NK-92 (cell line): ENCODE results near the gene PIP4K2C.
"Not testable (repeated sequence)": the region's sequence is repeated elsewhere in the genome, so short reads cannot be mapped to it uniquely, and the experiment has no call there.

ENCODE experiments used
- DNase-seq: peaks from one replicate; lab custom pipeline; 2025; ENCODE audit not compliant: unreplicated experiment; lab: John Stamatoyannopoulos, UW

PIP4K2C gene

DNA sequence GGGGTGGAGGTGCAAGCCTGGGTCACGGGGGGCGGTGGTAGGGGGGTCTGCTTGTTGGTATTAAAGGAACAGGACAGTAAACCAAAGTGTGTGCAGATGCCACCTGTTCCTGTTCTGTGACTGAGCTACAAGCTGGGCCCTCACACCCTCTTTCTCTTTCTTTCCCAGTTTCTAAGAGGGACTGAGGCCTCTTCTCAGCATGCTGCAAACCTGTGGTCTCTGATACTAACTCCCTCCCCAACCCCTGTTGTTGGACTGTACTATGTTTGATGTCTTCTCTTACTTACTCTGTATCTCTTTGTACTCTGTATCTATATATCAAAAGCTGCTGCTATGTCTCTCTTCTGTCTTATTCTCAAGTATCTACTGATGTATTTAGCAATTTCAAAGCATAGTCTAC lies 6.9 kb upstream of the PIP4K2C start:
- no peak for DNase-seq

DNA sequence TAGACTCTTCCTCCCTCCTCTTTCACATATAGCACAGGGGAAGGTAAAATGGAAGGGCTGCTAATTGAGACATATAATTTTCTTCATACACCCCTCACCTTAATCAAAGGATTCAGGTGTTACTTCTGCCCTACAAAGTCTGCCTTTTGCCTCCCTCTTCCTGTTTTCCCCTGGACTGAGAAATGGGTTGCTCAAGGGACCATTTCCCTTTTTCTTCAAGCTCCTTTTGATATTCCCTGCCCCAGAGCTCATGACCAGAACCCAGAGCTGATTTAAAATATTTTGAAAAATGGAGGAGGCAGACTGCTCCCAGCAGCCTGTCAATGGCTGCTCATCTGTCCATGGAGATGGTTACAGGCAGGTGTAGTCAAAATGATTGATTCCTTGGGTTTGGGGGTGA lies 6.3 kb upstream of the PIP4K2C start:
- no peak for DNase-seq

DNA sequence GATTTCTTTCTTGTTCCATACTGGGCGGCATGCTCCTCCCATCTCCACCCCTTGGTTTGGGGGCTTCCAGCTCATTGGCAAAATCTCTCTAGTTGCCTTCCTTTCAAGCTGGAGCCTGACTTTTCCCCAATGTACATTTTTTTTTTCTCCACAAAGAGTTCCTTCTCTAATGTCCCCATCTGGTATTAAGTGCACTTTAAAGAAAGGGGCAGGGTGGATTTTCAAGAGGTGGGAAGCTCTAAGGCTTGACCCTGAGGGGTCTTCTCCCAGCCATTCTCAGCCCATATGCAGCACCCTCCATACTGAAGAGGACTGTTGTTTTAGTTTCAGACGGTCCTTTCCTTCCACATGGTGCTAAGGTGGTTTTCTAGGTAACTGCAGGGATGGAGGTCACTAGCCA lies 5.8 kb upstream of the PIP4K2C start:
- DNase-seq = no peak

DNA sequence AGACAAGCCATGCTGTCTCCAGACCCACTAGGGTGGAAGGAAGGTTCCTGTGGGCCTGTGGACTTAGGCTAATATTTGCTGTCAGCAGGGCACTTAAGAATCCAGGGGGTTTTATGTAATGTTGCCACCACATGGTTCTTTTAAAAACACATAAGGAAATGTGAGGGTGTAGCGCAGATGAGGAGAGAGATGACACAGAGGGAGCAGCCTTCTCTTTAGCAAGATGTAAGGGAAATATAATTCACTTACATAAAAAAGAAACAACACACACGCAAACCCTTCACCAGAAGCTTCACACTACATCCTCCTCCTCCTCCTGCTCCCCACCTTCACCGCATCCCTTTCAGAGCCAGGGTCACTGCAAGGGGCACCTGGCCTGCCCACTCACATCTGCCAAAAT lies 4.9 kb upstream of the PIP4K2C start:
- DNase-seq = no peak

DNA sequence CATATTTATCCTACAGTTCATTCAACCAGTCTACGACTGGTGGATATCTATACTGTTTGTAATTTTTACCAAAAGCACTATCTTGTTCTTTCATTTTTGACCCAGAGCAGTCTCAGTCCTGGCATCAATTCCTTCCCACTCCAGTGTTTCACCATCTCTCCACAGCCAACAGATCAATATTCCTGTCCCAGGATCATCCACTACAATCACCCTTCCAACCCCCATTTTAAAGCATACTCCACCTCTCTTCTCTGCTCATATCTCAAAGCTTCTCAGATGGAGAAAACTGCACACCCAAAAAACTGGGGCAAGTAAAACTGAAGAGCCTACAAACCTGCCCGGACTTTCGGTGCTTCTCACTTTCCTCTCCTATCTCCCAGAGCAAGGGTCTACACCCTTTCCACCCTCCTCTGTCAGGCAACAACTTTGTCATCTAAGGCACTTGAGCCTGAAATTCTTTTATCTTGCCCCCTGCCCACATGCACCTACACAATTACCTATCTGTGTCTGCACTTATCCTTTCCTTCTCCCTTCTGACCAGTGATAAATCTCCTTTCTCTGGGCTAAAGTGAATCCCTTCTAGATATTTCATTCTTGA lies 4.1 kb upstream of the PIP4K2C start:
- no peak for DNase-seq

DNA sequence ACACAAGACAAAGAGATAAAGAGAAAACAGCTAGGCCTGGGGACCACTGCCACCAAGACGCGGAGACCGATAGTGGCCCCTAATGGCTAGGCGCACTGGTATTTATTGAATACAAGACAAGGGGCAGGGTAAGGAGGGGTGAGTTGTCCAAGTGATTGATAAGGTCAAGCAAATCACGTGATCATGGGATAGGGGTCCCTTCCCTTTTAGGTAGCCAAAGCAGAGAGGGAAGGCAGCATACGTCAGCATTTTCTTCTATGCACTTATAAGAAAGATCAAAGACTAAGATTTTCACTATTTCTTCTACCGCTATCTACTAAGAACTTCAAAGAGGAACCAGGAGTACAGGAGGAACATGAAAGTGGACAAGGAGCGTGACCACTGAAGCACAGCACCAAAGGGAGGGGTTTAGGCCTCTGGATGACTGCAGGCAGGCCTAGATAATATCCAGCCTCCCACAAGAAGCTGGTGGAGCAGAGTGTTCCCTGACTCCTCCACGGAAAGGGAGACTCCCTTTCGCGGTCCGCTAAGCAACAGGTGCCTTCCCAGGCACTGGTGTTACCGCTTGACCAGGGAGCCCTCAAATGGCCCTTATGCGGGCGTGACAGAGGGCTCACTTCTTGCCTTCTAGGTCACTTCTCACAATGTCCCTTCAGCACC lies 1.9 kb upstream of the PIP4K2C start:
- DNase-seq = not testable (repeated sequence)

DNA sequence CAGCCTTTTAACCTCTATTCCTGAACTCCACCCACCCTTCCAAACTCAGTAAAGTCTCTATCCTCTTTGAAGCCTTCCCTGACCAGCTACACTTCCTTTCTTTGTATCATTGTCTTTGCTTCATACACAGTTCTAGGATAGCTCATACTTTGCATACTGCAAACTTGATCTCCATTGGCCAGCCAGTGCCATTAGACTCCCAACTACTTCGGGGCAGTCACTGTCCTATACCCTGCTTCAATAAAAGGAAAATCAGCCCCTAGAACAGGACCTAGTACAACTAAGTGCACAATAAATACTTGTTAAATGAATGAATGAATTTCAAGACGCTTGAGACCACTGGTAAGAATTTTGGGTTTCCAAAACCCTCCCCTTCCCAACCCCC lies 521 bp upstream of the PIP4K2C start:
- DNase-seq = no peak

DNA sequence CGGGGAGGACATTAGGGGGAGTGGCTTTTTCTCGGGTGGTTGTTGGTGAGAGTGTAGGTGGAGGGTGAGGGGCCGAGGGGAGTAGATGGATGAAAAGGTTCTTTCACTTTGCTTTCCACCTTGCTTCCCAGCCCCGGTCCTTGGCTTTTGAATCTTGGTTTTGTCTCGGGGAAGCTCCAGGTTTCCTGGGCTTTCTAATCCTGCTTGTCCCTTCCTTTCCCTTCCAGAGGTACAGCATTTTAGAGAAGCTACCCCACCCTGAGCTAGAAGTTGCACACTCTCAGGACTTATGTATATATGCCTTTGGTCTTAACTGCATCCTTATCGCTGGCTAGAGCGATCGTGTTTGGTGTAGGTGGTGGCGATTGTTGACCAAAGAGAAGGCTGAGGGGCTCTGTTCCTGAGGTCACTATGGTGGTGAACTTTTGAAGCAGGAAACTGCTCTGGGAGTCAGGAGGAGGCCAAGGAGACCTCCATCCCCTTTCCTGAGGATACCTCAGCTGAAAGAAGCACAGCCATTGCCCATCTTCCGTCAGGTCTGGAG lies 862 bp downstream of the PIP4K2C start:
- DNase-seq = no peak

DNA sequence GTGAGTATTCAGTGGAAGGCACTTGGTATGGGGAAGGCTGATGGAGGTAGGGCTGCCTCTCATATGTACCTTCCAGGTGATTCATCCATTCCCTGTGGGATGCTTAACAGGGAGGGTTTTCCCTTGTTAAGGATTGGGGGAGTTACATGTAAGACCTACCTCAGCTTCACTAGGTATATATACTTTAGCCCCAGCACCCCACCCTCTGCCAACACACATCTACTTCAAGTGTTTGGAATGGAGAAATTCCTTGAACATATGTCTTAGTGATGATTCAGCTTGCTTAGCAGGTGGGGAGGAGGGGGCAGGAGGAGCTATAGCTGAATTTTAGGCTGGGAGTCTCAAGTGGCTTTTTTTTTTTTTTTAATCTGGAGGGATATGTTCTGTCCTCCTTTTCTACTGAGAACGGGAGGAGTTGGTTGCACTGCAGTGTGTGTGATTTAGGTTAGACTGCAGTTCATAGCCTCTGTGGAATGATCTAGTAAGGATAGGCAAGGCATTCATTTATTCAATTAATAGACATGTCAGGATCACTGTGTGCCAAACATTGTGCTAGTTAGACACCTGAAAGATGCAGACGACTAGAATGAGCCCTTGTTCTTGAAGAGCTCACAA lies 1.7 kb downstream of the PIP4K2C start:
- DNase-seq = no peak

DNA sequence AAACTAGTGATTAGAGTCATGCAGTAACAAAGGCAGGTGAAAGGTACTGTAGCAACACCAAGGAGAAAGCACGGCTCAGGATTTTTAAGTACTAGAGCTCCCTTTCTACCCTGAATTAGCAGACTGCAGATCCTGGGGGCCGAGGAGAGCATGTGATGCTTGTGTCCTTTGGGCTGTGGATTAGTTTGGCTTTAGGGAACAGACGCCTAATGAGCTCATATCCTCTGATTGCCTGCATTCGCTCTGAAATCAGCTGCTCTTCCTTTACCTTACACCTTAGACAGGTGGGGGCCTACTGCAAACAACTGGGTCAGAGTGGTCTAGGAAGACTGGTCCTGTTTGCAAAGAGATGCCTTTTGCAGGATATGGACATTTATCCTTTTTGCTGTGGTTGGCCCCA lies 2.2 kb downstream of the PIP4K2C start:
- DNase-seq = no peak

DNA sequence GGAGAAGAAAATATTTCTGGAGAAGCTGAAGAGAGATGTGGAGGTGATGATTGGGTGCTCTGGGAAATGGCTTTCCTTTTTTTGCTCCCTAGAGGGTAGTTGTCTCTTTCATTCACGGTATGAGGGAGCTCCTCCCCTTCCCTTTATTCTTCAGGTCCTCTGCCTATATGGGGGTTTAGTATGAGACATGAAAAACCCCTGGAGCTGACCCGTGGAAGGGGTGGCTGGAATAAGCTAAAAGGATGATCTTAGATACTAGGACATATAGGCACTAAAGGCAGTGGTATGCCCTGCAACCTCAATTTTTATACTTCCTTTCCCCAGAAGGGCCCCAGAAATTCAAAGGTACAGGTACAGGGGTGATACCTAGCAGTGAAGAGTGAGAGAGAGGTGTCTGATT lies 9.4 kb downstream of the PIP4K2C start:
- no peak for DNase-seq

DNA sequence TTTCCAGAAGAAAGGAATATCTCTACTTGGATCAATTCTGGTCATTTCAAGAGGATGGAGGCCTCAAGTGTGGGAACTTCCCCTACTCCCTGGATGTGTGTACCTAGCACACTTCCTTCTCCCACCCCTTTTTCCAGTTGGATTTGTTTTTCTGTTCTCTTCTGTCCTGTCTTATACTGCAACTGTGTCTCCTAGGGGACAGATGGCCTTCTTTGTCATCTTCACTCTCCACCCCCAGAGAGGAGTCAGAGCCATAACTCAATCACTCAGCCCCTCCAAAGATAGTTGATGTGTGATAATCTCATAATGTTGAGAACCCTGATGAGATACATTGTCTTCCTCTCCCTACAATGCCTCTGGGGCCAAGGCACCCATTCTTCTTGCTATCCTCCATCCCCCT lies 11.6 kb downstream of the PIP4K2C start:
- DNase-seq = no peak

DNA sequence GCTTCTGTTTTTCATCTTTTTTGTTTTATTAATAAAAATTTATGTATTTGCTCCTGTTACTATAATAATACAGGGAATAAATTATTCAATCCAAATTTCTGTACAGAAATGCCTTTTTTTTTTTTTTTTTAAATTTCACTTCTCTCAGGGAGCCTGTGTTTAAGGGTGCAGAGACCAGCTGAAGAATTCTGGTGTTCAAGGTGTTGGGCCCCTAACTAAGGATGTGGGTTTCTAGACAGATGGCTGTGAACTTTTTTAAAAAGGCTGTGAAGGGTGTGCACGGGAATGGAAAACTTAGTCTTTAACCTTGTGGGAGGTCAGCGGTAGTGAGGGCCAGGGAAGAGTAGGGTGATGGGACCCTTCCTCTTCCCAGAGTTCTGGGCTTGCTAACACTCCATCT lies 12.3 kb downstream of the PIP4K2C start:
- DNase-seq = no peak

DNA sequence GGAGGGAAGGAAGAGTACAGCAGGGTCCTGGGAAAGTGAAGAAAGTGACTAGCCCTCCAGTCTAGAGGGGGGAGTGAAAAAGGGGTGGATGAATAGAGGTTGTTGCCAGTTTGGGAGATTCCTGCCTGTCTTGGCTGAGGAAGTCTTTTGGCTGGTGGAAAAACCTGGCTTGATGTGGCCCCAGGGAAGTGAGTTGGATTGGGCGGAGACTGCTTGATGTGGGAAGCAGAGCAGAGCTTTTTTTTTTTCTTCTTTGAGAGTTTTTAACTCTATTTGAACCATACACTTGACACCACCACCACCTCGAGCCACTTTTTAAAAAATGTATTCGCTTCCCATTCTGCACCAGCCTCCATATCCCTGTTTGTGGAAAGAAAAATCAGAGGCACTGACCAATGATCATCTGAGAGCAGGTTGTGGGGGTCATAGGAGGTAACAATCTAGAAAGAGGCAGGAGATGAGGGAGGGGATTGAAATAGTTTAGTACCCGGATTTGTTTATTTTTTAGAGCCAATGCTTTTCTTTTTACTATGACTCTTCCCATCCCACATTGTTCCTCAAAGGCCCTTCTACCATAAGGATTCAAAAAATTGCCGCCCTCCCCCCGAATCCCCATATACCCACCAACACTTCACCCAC lies 12.9 kb downstream of the PIP4K2C start:
- DNase-seq = no peak

DNA sequence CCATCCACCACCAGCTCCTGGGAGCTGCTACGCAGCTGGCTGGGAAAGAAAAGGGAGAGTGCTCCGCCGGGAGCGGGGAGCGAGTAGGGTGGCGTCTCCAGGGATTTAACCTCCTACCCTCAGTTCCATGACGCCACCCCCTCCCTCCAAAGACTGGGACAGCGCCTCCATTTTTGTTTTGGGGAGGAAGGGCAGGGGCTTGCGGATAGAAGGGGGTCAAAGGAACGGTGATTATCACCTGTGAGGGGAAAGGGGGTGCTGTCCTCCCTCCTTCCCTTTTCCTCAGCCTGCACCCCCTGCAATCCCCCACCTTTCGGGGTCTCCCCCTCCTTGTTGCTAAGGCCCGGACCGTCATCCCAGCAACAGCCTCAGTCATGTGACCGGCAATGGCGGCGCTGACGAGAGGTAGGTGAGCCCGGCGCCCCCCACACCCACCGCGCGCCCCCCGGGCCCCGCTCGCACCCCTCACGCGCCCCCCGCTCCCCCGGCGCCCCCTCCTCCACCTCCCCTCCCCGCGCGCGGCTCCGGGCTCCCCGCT lies 13.5 kb downstream of the PIP4K2C start, which contains the start of gene DTX3:
Gene DTX3 (plus strand): TSS at position 371 of the 538 bp plus-strand sequence. CDS start 1,694 bp downstream, outside the sequence.
- DNase-seq = no peak

DNA sequence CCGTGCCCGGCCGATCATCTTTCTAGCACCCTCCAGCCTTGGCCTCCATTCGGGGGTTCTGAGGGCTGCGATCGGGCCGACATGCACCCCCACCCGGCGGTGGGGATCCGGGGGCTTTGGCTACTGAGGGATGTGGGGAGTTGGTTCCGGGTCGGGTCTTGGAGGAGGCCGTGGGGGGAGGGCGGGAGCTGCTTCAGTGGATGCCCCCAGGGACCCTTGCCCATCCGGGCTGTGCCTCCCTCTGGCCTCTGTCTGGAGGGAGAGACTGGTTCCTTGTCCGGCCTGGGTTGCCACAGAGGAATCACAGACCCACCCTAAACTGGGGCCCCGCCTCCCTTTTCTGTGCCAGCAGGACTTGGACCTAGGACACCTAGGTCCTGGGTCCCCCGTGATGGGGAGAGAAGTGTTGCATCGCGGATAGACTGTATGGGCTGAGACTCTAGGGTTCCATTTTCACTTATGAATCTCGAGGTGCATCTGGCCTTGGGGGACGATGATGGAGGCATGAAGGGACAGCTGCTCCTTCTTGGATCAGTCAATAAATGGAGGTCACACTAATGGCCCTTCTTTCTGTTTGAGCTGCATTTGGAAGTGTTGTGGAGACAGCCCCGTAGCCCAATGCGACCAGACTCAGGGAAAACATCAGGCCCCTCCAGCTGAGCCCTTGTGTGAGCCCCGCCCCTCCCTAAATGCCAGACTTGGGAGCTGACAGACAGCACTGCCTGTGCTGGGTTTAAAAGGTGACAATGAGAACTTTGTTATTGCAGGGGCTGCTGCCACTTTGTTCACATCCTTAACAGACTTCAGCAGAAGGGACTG lies 14.2 kb downstream of the PIP4K2C start:
- no peak for DNase-seq

DNA sequence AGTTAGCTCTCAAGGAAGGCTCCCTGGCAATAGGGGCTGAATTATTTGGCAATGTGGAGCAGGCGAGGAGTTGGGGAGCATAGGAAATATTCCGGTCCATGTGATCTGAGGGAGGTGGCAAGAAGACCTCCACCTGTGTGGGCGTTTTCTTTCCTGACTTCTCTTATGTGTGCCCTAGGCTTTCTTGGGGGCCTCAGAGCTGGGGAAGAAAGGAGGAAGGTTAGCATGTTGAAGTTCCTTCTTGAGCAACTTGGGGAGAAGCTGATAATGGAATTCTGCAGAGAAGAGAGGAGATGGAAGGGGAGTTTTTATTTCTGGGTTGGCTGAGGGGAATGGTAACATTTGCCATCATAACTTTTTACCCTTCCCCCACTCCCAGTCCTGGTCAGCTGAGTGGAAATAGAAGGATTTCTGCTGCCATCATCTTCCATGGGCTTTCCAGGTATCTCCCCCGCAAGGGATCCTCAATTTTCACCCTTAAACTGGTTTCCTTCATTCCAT lies 14.9 kb downstream of the PIP4K2C start:
- DNase-seq = no peak

DNA sequence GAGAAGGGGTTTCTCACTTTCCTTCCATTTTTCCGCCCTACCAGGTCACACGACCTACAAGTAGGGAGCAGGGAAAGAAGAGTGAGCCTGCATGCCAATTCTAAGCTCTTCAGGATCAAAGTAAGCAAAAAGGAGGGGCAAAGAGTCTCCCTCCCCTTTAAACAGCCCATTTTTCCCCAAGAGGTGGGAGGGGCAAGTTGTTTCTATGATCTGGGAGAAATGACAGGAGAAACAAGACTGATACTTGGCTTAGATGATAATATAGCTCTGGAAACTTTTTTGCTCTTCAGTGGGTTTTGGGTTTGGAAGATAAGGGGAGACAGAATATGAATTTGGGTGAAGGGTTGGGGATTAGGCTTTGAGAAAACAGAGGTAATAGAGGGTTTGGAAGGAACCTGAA lies 15.4 kb downstream of the PIP4K2C start:
- DNase-seq = no peak

DNA sequence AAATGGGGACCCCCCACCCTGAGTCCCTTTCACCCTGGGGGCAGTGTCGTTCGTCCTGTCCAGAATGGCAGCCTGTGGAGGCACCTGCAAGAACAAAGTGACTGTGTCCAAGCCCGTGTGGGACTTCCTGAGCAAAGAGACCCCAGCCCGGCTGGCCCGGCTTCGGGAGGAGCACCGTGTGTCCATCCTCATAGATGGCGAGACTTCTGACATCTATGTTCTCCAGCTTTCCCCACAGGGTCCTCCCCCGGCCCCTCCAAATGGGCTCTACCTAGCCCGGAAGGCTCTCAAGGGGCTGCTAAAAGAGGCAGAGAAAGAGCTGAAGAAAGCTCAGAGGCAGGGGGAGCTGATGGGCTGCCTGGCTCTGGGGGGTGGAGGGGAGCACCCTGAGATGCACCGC lies 15.8 kb downstream of the PIP4K2C start:
- DNase-seq = no peak

DNA sequence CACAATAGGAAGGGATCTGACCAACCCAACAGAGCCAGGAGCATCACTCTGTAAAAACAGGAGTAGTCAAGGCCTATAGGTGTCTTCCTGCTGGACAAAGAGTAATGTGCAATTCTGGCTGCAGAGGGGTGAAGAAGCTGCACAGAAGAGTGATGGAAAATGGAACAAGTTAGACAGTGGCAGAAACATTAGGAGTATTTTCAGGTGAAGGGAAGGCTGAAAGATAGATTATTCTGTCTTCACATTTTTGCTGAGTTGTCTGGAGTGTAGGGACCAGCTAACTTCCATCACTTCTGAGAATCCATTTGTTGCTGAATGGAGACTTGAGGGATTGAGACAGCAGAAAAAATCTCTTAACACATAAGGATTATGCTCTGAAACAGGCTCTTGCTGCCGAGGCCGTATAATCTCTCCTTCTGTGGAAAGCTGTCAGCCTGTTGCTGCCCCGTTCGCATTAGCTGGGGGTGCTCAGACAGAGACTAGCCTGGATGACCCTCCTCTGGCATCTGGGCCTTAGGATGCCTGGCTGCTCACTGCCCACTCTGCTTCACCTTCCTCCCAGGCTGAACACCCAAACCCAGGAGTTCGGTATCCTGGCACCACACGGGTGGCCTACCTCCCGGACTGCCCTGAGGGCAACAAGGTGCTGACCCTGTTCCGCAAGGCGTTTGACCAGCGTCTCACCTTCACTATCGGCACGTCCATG lies 17.1 kb downstream of the PIP4K2C start:
- no peak for DNase-seq
